Tibial nerve (tissue), 4 donors: ENCODE data around the gene C19orf18.

ENCODE experiments used
- EP300 ChIP-seq, 2 donors: sonication (generic); formaldehyde crosslinking; IDR thresholded peaks; one replicate each; pipeline ENCODE4 v1.6.1; 2017; ENCODE audit warnings: antibody characterized with exemption in 2 of 2, mild to moderate bottlenecking in 1 of 2
- TF ChIP-seq, protein P1 (sequence below), 5 experiments: fragments of 200-600 bp in 3 of 5; fragments of 450-650 bp in 2 of 5; sonication (generic) in 3 of 5; IDR thresholded peaks; one replicate each; pipeline ENCODE4 v1.5.1; 2016 to 2019; ENCODE audit warnings: antibody characterized with exemption in 5 of 5, mild to moderate bottlenecking in 3 of 5, moderate library complexity in 2 of 5

DNA sequence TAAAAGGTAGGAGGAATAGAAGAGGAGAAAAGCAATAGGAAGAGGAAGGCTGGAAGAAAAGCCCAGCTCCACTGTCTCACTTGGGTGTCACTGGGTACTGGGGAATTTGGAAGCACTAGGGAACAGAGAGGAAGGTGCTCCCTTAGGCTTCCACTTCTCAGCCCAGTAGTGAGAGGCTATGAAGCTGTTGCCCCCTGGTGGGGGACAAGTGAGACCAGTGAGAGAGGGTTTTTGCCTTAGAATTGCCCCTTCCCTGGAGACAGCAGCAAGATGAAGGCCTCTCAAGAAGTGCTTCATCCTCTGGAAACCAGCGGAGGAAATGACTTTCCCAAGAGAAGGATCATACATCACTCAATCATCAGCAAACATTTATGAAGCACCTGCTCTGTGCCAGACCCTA is 33.0 kb upstream of the C19orf18 start:
- TF ChIP-seq, protein P1, sequence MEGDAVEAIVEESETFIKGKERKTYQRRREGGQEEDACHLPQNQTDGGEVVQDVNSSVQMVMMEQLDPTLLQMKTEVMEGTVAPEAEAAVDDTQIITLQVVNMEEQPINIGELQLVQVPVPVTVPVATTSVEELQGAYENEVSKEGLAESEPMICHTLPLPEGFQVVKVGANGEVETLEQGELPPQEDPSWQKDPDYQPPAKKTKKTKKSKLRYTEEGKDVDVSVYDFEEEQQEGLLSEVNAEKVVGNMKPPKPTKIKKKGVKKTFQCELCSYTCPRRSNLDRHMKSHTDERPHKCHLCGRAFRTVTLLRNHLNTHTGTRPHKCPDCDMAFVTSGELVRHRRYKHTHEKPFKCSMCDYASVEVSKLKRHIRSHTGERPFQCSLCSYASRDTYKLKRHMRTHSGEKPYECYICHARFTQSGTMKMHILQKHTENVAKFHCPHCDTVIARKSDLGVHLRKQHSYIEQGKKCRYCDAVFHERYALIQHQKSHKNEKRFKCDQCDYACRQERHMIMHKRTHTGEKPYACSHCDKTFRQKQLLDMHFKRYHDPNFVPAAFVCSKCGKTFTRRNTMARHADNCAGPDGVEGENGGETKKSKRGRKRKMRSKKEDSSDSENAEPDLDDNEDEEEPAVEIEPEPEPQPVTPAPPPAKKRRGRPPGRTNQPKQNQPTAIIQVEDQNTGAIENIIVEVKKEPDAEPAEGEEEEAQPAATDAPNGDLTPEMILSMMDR (IDR thresholded peaks at IDR 0.05) = no peak
- no peak for TF ChIP-seq EP300 (IDR thresholded peaks at IDR 0.05)
